Activated CD4-positive, CD25-positive, alpha-beta regulatory T cell (primary cell): ENCODE data around the gene UBTD1.
A peak's percentile ranks its signal among the peaks of the same experiment; 100 is the strongest.
"Not testable (repeated sequence)": the region's sequence is repeated elsewhere in the genome, so short reads cannot be mapped to it uniquely, and the experiment has no call there.

ENCODE experiments used
- DNase-seq, 4 experiments: peaks; one replicate each; lab custom pipeline; 2025; lab: John Stamatoyannopoulos, UW

The UBTD1 gene

GRCh38 chr10:97538839-97539238, 40.1 kb downstream of the UBTD1 start:
- no peak for DNase-seq

GRCh38 chr10:97539523-97540200, 40.9 kb downstream of the UBTD1 start:
- DNase-seq: no peak

DNA sequence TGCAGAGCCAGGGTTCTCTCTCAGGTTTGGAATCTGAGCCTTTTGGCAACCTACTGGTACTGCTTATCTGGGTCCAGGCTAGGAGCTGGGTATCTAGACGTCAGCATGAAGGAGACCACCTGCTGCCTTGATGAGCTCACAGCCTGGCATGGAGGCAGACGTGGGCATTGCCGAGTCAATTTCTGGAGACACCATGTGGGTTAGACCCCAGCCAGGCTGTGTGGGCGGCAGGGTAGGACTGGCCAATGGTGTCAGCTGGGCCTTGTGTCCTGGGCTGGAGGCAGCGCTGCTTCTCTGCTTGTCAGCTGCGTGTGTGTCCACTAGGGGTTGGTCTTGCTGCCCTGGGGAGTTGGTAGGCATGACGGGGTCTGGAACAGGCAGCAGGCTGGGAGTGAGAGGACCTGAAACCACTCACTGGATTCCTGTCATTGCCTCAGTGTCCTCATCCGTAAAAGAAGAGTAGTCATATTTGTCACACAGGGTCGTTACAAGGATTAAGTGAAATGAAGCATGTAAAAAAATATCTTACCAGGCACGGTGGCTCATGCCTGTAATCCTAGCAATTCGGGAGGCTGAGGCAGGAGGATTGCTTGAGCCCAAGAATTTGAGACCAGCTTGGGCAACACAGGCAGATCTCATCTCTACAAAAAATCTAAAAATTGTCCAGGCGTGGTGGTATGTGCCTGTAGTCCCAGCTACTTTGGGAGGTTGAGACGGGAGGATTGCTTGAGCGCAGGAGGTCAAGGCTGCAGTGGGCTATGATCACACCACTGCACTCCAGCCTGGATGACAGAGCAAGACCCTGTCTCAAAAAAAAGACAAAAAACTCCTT, 42.2 kb downstream of the UBTD1 start:
- no peak for DNase-seq

GRCh38 chr10:97542169-97543024, 43.7 kb downstream of the UBTD1 start:
- DNase-seq: no peak

DNA sequence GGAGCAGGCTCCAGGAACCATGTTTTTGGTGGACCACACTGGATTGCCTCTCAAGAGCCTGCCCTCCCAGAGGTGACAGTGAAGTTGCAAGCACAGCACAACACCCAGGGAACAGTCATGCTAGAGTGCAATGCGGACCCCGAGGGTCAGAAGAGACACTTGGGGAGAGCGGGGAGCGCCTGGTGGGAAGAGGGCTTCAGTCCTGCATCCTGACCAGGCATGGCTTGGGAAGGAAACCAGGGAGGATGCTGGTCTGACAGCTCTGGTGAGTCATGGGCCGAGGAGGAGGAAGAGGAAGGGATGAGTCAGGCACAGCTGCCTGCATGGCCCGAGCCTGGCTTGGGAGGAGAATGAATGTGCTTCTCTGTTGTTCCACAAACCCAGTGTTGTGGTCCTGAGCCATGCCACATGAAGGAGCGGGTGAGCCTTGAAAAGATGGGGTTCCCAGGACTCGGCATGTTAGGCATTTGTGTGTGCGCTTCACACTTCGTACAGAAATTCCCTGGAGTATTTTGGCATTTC, 44.4 kb downstream of the UBTD1 start:
- DNase-seq: no peak

DNA sequence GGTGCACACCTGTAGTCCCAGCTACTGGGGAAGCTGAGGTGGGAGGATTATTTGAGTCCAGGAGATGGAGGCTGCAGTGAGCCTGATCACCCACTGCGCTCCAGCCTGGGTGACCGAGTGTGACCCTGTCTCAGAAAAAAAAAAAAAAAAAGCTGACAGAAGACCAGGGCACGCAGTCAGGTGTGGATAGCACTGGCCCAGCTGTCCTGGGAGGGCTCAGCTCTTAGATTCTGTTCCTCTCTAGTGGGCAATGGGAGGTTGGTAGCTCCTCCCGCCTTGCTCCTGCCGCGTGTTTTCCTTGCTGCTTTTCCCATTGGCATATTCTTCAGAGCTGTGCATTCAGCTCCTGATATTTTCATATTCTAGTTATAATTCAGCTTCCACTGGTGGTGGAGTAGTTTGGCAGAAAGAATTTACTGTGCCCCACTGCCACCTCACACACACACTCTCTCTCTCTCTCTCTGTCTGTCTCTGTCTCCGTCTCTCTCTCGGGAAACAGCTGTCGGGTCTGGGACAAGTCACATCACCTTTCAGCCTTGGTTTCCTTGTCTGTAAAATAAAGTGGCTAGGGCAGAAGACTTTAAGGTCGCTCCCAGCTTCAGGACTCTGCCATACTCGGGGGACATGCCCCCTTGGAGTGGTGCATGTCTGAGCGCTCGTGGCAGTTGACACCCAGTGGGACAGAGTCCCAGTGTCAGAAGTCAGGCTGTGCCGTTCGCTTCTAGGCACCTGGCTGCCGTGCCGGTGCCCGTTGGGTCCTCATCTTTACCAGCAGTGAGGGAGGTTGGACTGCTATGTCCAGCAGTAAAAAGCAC, 47.9 kb downstream of the UBTD1 start:
- DNase-seq: no peak

GRCh38 chr10:97547271-97547600, 48.5 kb downstream of the UBTD1 start:
- DNase-seq: no peak

DNA sequence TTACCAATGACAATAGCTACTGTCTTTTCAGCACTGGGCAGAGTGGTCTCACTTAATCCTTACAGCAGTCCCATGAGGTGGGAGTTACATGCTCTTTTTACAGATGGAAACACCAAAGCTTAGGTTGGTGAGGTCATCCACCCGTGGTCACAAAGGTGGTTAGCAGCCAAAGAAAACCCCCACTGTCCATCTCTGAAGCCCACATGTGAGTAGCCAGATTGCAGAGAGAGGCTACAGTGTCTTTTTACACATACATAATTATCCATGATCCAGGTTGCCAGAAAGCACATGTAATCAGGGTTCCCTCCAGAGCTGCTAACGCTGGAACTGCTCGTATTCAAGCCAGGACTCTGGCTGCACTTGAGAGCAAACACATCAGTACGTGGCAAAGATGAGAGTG, 49.2 kb downstream of the UBTD1 start:
- no peak for DNase-seq

GRCh38 chr10:97548828-97549455, 50.2 kb downstream of the UBTD1 start:
- DNase-seq: no peak

DNA sequence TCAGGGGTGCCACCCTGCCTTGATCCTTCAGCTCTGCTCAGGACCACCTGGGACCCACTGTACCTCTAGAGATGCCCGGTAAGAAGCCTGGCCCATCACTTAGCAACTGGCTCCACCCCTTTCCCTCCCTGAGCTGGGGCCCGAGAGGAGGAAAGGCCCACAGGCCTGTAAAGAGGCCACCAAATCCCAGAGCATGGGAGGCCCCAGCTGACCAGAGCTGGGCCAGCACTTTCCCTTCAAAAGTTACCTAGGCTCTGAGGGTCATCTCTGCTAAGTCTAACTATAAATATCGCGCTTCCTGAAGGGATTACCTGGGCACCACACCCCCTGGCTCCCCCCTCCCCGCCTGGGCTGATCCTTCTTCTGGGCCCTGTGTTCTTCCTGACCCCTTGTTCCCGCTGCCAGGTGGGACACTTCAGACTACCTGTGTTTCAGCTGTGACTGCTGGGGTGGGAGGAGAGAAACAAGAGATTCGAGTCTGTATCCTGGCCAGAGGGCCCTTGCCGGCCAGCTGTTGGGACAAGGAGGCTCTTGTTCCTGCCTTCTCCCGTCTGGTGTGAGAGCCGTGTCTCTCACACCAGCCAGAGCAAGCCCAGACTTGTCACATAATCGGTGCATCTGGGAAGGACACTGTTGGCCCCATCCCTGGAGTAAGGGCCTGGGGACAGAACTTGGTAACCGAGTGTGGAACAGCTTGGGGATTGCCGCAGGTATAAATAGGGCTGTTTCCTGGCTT, 51.0 kb downstream of the UBTD1 start:
- no peak for DNase-seq

- no peak for DNase-seq
Measured at GRCh38 chr10:97550336-97551149, 51.8 kb downstream of the UBTD1 start.

- no peak for DNase-seq
Measured at GRCh38 chr10:97551271-97551670, 52.5 kb downstream of the UBTD1 start.

- DNase-seq: peak; percentile 24 to 45 (median 36)
Measured at GRCh38 chr10:97553575-97554031, 54.9 kb downstream of the UBTD1 start.

DNA sequence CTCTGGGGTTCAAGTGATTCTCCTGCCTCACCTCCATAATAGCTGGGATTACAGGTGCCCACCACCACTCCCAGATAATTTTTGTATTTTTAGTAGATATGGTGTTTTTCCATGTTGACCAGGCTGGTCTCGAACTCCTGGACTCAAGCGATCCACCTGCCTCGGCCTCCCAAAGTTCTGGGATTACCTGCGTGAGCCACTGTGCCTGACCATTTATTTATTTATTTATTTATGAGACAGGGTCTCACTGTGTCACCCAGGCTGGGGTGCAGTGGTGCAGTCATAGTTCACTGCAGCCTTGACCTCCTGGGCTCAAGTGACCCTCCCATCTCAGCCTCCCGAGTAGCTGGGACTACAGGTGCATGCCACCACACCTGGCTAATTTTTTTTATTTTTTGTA, 55.6 kb downstream of the UBTD1 start:
- DNase-seq: not testable (repeated sequence)

GRCh38 chr10:97555541-97555940, 56.8 kb downstream of the UBTD1 start:
- not testable (repeated sequence) for DNase-seq

DNA sequence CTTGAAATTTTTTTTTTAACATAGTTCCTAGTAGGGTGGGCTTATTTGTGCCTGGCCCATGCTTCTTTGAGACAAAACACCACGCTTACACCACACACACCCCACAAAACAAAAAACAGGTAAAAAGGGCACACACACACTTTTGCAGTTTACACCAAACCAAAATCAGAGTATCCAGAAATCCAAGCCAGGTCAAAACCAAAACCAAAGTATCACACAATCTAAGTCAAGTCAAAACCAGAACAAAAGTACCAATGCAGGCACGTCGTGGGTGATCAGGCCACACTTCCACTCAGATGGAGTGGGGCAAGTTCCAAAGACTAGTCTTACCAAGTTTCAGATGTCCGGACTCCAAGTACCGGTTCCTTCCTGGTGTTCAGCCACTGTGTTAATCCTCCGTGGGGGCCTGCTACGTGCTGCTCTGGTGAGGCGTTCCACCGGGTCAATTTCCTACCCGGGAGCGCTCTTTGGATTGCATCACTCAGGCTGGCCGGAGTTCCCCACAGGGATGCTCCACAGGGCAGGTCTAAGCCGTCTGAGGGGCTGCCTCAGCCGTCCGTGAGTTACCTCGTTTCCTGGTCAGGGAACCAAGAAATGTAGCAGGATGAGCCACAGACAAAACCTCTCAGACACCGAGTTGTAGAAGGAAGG, 62.1 kb downstream of the UBTD1 start:
- DNase-seq: not testable (repeated sequence)

GRCh38 chr10:97561386-97562077, 62.8 kb downstream of the UBTD1 start:
- DNase-seq: not testable (repeated sequence)

DNA sequence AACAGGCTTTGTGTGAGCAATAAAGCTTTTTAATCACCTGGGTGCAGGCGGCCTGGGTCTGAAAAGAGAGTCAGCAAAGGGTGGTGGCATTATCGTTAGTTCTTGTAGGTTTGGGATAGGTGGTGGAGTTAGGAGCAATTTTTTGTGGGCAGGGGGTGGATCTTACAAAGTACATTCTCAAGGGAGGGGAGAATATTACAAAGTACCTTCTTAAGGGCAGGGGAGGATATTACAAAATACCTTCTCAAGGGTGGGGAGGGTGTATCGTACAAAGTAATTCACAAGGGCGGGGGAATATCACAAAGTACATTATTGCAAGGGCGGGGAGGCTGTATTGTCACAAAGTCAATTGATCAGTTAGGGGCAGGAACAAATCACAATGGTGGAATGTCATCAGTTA, 63.6 kb downstream of the UBTD1 start:
- not testable (repeated sequence) for DNase-seq
